Memory B cell (primary cell): ENCODE results near the gene RLN3.
A peak's percentile ranks its signal among the peaks of the same experiment; 100 is the strongest.

Experiments used
- ATAC-seq: fragments of 150-1000 bp; cut with Tn5 transposase; 2 replicates; pipeline ENCODE4 v1.10.0; 2021; ENCODE audit warnings: low read depth, mild to moderate bottlenecking, moderate library complexity
- DNase-seq, 2 donors: peaks; one replicate each; pipeline ENCODE4 v3.0.0; 2022; ENCODE audit warnings: low spot score in 2 of 2
- H3K27ac Mint-ChIP-seq: one replicate; pipeline ENCODE4 v1.8.0; 2022; ENCODE audit warnings: mild to moderate bottlenecking, moderate library complexity, mixed read lengths
- H3K27me3 Mint-ChIP-seq: one replicate; pipeline ENCODE4 v1.8.0; 2022; ENCODE audit warnings: mixed read lengths
- H3K36me3 Mint-ChIP-seq: one replicate; pipeline ENCODE4 v1.8.0; 2022; ENCODE audit warnings: mild to moderate bottlenecking, mixed read lengths
- H3K4me1 Mint-ChIP-seq: one replicate; pipeline ENCODE4 v1.8.0; 2022; ENCODE audit warnings: mixed read lengths
- H3K4me3 Mint-ChIP-seq: one replicate; pipeline ENCODE4 v1.8.0; 2022; ENCODE audit warnings: mild to moderate bottlenecking, moderate library complexity, mixed read lengths
- H3K9me3 Mint-ChIP-seq: one replicate; pipeline ENCODE4 v1.8.0; 2022; ENCODE audit warnings: mixed read lengths

The RLN3 gene

GRCh38 chr19:14059652-14060155, 31.8 kb downstream of the RLN3 start:
- no peak overlapping the region for H3K27ac Mint-ChIP-seq
- DNase-seq (no peak), ATAC-seq (no peak)
- H3K9me3 Mint-ChIP-seq: no peaks in the 10 kb centered on the region
- H3K27me3 Mint-ChIP-seq: peaks cover 28% of the 10 kb centered on the region
- peaks cover 14% of the 10 kb centered on the region for H3K4me1 Mint-ChIP-seq
- H3K4me3 Mint-ChIP-seq: no peak overlapping the region
- peaks cover under 1% of the 10 kb centered on the region for H3K36me3 Mint-ChIP-seq

- Mint-ChIP-seq H3K27me3 (peaks cover 29% of the 10 kb centered on the region), H3K36me3 (no peaks in the 10 kb centered on the region), H3K4me3 (no peak overlapping the region), H3K4me1 (peaks cover 14% of the 10 kb centered on the region), H3K9me3 (no peaks in the 10 kb centered on the region), H3K27ac (no peak overlapping the region)
- DNase-seq (no peak), ATAC-seq (no peak)
Measured at GRCh38 chr19:14061081-14061749, 33.3 kb downstream of the RLN3 start.

DNA sequence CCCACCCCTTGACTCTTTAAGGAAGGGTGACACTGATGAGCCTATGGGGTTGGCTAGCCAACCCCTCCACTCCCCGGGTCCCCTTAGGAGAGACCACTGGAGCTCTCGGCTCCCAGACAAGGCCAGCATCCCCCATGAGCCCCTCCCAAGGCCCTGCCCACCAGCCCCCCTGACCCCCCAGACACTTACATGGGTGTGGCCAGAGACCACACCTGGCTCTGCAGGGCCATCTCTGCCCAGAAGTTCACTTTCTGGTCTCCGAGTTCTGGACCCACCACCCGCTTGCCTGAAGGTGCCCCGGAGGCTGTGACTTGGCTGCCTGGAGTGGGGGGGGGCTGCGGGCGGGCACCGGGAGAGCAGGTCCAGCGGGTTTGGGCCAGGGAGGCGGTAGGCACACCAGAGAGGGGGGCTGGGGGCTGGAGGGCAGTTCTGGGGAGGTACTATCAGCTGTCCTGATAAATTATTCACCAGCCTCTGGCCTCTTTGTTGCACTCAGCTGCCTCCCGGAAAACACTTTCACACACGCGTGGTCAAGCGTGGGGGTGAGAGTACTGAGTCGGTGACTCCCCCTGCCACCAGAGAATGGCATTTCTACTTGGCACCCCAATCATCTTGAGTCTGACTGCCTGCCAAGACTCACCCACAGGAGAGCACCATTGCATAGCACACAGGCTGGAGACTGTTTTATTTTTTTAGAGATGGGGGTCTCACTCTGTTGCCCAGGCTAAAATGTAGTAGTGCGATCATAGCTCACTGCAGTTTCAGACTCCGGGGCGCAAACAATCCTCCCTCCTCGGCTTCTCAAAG, 34.0 kb downstream of the RLN3 start, which contains the start of gene PALM3:
PALM3 (minus strand) TSS at position 326 of the 807 bp plus-strand sequence; CDS start at position 230, 96 bp downstream.
- H3K27me3 Mint-ChIP-seq: peaks cover 28% of the 10 kb centered on the region
- no peak within 1 kb of the TSS for H3K27ac Mint-ChIP-seq
- H3K9me3 Mint-ChIP-seq: no peaks in the 10 kb centered on the region
- no peaks in the 10 kb centered on the region for H3K36me3 Mint-ChIP-seq
- no peak within 1 kb of the TSS for H3K4me3 Mint-ChIP-seq
- DNase-seq (no peak), ATAC-seq (no peak)
- H3K4me1 Mint-ChIP-seq: peaks cover 14% of the 10 kb centered on the region

DNA sequence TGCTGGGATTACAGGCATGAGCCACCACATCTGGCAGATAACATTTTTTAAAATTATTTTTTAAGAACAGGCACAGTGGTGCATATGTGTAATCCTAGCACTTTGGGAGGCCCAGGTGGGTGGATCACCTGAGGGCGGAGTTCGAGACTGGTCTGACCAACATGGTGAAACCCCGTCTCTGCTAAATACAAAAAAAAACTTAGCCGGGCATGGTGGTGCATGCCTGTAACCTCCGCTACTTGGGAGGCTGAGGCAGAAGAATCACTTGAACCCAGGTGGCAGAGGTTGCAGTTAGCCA, 34.6 kb downstream of the RLN3 start:
- no peaks in the 10 kb centered on the region for H3K9me3 Mint-ChIP-seq
- no peak for DNase-seq
- no peak overlapping the region for H3K4me3 Mint-ChIP-seq
- peaks cover 27% of the 10 kb centered on the region for H3K27me3 Mint-ChIP-seq
- no peak overlapping the region for H3K27ac Mint-ChIP-seq
- H3K4me1 Mint-ChIP-seq: peaks cover 14% of the 10 kb centered on the region
- H3K36me3 Mint-ChIP-seq: no peaks in the 10 kb centered on the region
- ATAC-seq: no peak

DNA sequence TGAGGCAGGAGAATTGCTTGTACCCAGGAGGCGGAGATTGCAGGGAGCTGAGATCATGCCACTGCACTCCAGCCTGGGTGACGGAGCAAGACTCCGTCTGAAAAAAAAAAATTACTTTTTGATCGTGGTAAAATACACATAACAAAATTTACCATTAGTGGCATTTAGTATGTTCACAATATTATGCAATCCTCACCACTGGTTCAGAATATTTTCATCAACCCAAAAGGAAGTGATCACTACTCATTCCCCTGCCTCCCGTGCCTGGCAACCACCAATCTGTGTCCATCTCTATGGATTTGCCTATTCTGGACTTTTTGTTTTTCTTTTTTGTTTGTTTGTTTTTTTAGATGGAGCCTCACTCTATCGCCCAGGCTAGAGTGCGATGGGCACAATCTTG, 35.2 kb downstream of the RLN3 start:
- Mint-ChIP-seq H3K9me3 (no peaks in the 10 kb centered on the region), H3K4me1 (peaks cover 11% of the 10 kb centered on the region), H3K4me3 (no peak overlapping the region), H3K27me3 (peaks cover 22% of the 10 kb centered on the region), H3K27ac (no peak overlapping the region), H3K36me3 (no peaks in the 10 kb centered on the region)
- no peak for DNase-seq
- ATAC-seq: no peak

DNA sequence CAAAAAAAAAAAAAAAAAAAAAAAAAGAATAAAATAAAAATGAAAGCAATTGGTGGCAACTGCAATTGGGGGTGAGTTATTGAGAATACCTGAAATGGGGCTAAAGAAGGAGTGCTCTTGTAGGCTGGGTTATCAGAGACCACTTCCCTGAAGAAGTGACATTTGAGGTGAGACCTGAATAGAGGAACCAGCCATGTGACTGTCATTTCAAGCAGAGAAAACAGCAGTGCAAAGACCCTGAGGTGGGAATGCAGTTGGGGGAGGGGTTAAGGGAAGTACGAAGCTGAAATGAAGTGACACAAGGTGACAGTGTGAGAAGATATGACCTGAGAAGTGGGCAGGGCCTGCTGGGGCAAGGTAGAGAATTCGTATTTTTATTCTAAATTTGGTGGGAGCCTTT, 38.2 kb downstream of the RLN3 start:
- Mint-ChIP-seq H3K4me3 (no peak overlapping the region), H3K9me3 (no peaks in the 10 kb centered on the region), H3K27me3 (peaks cover 7% of the 10 kb centered on the region), H3K4me1 (no peaks in the 10 kb centered on the region), H3K27ac (no peak overlapping the region), H3K36me3 (no peaks in the 10 kb centered on the region)
- ATAC-seq (peak; percentile 38), DNase-seq (no peak)

GRCh38 chr19:14070268-14071050, 42.5 kb downstream of the RLN3 start:
- Mint-ChIP-seq H3K27ac (no peak overlapping the region), H3K4me3 (no peak overlapping the region), H3K36me3 (no peaks in the 10 kb centered on the region), H3K9me3 (no peaks in the 10 kb centered on the region), H3K4me1 (peaks cover 6% of the 10 kb centered on the region), H3K27me3 (peaks cover 4% of the 10 kb centered on the region)
- DNase-seq (no peak), ATAC-seq (no peak)

DNA sequence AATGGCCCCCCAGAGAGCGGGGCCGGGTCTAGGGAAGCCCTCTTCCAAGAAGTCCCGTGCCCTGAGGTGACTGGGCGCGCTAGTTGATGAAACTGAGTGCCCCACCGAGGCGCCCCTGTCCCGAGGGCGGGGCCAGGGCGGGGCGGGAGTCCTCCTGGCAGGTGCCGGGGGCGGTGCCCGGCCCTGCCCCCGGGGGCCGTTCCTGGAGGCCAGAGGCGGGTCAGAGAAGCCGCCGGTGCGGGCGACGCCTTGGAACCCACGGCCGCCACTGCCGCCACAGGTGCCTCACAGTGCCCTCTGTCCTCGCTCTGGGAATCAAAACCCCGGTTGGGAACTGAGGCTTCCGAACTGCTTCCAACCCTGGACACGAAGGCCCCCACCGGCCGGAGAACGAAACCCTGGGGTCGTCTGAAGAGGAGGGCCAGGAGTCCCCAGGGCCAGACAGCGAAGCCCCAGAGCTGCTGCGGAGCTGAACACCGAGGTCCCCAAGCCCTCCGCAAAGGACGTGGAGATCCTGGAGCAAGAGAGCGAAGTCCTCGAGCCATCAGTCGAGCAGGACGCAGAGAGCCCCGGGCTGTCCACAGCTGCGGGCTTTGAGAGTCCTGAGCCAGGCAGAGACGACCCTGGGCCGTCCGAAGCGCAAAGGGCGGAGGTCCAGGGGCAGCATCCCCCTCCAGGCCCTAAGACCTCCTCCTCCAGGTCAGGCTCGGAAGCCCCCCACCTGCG, 44.8 kb downstream of the RLN3 start, which contains the start of gene MISP3:
MISP3 (plus strand) TSS at position 252 of the 726 bp plus-strand sequence. CDS start 524 bp downstream, outside the sequence.
- no peaks in the 10 kb centered on the region for H3K36me3 Mint-ChIP-seq
- ATAC-seq (no peak), DNase-seq (peak in 1 of 2 donors; percentile 52)
- no peaks in the 10 kb centered on the region for H3K9me3 Mint-ChIP-seq
- peak within 1 kb of the TSS; percentile 86 for H3K4me3 Mint-ChIP-seq
- H3K27me3 Mint-ChIP-seq: no peaks in the 10 kb centered on the region
- H3K4me1 Mint-ChIP-seq: peaks cover 6% of the 10 kb centered on the region
- no peak within 1 kb of the TSS for H3K27ac Mint-ChIP-seq

DNA sequence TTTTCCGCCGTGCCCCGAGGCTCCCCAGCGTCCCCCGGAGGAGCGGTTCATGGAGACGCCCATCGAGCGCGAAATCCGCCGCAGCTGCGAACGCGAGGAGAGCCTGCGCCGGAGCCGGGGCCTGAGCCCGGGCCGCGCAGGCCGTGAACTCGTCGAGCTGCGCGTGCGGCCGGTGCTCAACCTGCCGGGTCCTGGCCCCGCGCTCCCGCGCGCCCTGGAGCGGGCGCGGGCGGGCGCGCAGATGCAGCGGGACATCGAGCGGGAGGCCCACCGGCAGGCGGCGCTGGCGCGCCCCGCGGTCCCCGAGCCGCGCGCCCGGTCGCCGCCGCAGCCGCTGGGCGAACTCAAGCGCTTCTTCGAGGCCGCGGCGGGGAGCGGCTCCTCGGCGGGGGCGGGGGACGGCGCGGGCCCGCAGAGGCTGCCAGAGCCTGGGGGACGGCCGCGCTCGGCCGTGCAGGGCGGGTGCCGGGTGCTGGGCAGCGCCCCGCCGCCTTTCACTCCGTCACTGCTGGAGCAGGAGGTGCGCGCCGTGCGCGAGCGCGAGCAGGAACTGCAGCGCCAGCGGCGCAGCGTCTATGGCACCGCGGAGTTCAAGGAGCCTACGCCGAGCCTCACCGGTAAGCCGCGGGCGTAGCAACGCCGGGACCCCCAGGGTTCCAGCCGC, 45.4 kb downstream of the RLN3 start:
- H3K9me3 Mint-ChIP-seq: no peaks in the 10 kb centered on the region
- H3K4me1 Mint-ChIP-seq: peaks cover 7% of the 10 kb centered on the region
- H3K36me3 Mint-ChIP-seq: no peaks in the 10 kb centered on the region
- H3K27ac Mint-ChIP-seq: peak overlapping the region; percentile 18
- DNase-seq (peak; percentile 84 to 89), ATAC-seq (peak; percentile 74)
- H3K27me3 Mint-ChIP-seq: no peaks in the 10 kb centered on the region
- H3K4me3 Mint-ChIP-seq: peak overlapping the region; percentile 86

DNA sequence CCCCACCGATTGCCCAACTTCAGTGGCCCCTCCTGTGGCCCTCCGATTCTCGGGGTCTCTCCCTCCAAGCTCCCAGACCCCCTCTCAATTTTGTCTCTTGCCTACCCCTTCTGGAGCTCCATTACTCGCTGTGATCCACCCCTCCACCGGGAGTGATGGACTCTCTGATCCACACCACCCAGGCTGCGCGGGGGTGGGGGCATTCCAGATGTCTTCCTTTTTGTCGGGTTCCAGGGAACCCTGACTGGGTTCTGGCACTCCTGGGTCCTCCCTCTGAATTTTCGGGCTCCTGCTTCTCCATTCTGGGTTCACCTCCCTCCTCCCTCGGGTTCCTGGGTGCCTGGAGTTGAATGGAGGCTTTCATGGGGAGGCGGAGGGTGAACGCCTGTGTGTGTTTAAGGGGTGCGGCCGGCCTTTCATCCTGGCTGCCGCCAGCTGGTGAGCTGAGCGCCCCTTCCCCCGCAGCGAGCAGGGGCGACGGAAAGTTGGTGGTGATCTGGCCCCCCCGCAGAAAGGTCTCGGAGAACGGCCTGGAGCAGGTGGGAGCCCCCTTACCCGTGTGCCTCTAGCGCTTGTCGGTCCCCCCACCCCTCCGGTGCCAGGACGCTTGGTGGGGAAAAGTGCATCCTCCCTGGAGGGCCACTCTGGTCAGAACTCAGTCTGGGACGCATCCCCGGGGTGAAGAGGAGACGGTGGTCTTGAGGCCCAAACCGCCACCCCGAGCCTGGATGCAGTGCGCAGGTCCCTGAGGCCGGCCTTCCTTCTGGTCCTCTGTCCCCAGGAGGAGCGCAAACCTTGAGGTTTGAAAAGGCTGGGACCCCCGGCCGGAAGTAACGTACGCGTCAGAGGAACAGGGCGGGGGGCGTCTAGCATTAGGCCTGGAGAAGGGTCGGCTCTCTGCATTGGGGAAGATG, 46.2 kb downstream of the RLN3 start:
- Mint-ChIP-seq H3K9me3 (no peaks in the 10 kb centered on the region), H3K36me3 (no peaks in the 10 kb centered on the region), H3K27ac (peak overlapping the region; percentile 18), H3K4me1 (peaks cover 8% of the 10 kb centered on the region), H3K27me3 (no peaks in the 10 kb centered on the region), H3K4me3 (peak overlapping the region; percentile 86)
- ATAC-seq (no peak), DNase-seq (peak in 1 of 2 donors; percentile 38)

DNA sequence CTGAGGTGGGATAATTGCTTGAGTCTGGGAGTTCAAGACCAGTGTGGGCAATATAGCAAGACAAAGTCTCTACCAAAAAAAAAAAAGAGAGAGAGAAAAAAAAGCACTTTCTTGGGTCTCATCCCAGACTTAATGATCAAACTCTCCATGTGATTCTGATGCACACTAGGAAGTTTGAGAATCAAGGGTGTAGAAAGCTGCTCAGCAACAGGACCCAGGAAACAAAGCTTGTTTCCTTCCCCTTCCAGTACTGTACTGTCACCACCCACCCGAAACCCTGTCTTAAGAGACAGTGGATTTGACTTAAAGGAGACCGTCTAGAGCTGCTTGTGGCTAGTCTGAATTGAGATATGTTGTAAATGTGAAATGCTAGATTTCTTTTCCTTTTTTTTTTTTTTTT, 50.5 kb downstream of the RLN3 start:
- no peak for ATAC-seq
- H3K9me3 Mint-ChIP-seq: no peaks in the 10 kb centered on the region
- DNase-seq: no peak
- no peak overlapping the region for H3K4me3 Mint-ChIP-seq
- no peaks in the 10 kb centered on the region for H3K36me3 Mint-ChIP-seq
- peaks cover 12% of the 10 kb centered on the region for H3K4me1 Mint-ChIP-seq
- H3K27me3 Mint-ChIP-seq: no peaks in the 10 kb centered on the region
- H3K27ac Mint-ChIP-seq: no peak overlapping the region
